SK-MEL-5 (cell line): ENCODE results near the gene ZNF580. TPM values are rescaled to one million over a fixed set of nuclear protein-coding genes. Genes with fewer than 3 reads are reported as not detected.

Experiments
- DNase-seq: peaks from one replicate; pipeline ENCODE4 v3.0.0-alpha.2; 2016; ENCODE audit warnings: low read depth, low spot score
- in situ Hi-C: cut with HindIII; loops from 2 replicates; pipeline ENCODE4 v1.10.0; 2016; ENCODE audit warnings: low sequenced_read_pairs, high pct_unique_total_duplicates, low pct_unique_long_range_greater_than_20kb
- total RNA-seq: library from RNA; depleted of rRNA; stranded (reverse); fragments of >200 nt; shearing (Covaris generic); gene quantifications from 2 replicates; pipeline ENCODE4 v1.2.3, GENCODE V29; 2014; rRNA removed

Gene ZNF580
- total RNA-seq, 1 experiment from 2014 or later: 4.0 TPM

DNA sequence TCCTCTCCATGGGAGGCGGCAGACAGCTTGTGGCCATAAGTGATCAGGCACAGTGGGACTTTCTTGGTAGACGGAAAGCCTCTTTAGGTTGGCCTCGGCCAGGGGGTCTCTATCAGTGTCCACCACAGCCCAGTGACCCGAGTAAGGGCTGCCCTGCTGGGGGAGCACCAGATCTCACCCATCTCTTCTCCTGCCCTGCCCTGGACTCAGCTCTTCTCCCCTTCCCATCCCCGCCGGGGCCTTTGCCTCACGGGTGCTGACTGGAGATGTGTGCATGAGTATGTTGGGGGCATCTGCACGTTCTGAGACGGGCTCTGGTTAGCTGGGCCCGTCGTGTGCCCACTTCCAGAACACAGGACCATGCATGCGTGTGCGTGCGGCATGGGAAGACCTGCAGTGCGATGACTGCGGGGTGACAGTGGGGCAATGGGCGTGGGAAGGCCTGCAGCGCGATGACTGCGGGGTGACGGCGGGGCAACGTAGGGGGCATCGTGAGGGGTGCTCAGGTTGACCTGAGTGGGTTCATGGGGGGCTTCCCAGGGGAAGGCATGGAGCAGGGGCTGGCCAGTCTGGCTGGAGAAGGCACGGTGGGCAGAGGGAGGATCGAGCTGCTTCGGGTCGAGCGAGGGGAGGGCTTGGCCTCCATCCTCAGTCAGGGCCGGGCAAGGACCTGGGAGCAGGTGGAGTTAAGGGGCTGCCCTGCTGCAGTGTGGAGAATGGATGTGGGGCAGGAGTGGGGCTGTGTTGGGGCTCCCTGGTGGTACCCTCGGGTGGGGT lies 50.2 kb downstream of the ZNF580 start:
- no peak for DNase-seq
- in situ Hi-C loops: no loop called here

DNA sequence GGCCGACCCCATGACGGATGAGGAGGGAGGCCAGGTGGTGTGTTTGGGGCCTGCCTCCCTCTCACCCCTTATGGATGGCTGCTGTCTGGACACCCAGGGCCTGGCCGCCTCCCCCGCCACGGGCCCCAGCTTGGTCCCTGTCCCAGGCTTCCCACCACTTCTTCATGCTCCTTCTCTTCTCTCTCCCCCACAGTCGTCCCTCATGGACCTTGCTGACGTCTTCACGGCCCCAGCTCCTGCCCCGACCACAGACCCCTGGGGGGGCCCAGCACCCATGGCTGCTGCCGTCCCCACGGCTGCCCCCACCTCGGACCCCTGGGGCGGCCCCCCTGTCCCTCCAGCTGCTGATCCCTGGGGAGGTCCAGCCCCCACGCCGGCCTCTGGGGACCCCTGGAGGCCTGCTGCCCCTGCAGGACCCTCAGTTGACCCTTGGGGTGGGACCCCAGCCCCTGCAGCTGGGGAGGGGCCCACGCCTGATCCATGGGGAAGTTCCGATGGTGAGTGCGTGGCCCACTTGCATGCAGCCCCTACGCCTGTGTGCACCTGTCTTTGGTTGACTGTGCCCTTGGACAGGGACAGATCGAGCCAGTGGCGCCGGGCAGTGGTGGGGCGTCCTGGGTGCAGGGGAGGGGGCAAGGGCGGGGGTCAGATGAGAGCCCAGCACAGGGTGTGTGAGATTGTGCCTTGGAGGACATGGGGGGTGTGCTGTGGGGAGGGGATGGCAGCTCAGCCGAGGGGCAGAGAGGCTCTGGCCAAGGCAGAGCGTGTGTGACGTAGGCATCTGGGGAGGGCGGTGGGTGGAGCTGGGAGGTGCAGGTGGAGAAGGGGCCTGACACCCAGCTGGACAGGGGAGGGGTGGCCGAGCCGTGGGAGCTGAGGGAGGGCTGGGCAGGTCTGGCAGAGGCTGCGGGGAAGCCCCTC lies 51.0 kb downstream of the ZNF580 start:
- in situ Hi-C loops: no loop called here
- DNase-seq: no peak

- in situ Hi-C loops: no loop called here
- DNase-seq: no peak
Measured at GRCh38 chr19:55692681-55693081, 51.9 kb downstream of the ZNF580 start.

Other genes with a start within 250 kb of the ZNF580 start
- 269 and 276 TPM in 2 replicates for gene UBE2S, start 233.2 kb upstream of the ZNF580 start, total RNA-seq
- not detected in 2 replicates for gene SHISA7, start 197.7 kb upstream of the ZNF580 start, total RNA-seq
- 79.2 and 90.6 TPM in 2 replicates for gene ISOC2, start 179.4 kb upstream of the ZNF580 start, total RNA-seq
- gene C19orf85, start 176.3 kb upstream of the ZNF580 start, total RNA-seq: not detected in 2 replicates
- gene ZNF628, start 164.4 kb upstream of the ZNF580 start, total RNA-seq: 0.71 and 3.1 TPM in 2 replicates
- gene NAT14, start 155.8 kb upstream of the ZNF580 start, total RNA-seq: 11.8 TPM in 2 replicates
- 0.05 TPM in 1 of 2 replicates, not detected in the other for gene SSC5D, start 152.6 kb upstream of the ZNF580 start, total RNA-seq
- gene SBK2, start 103.9 kb upstream of the ZNF580 start, total RNA-seq: not detected in 2 replicates
- not detected in 2 replicates for gene SBK3, start 95.5 kb upstream of the ZNF580 start, total RNA-seq
- 2.4 and 3.8 TPM in 2 replicates for gene ZNF579, start 60.2 kb upstream of the ZNF580 start, total RNA-seq
- gene FIZ1, start 41.5 kb upstream of the ZNF580 start, total RNA-seq: 1.9 and 5.3 TPM in 2 replicates
- gene ZNF524, start 40.7 kb upstream of the ZNF580 start, total RNA-seq: 4.7 and 5.5 TPM in 2 replicates
- gene ZNF865, start 35.4 kb upstream of the ZNF580 start, total RNA-seq: 0.69 and 0.85 TPM in 2 replicates
- gene ZNF784, start 16.4 kb upstream of the ZNF580 start, total RNA-seq: 1.7 and 1.8 TPM in 2 replicates
- 10.6 and 15.3 TPM in 2 replicates for gene ZNF581, start 2.6 kb downstream of the ZNF580 start, total RNA-seq
- gene CCDC106, start 7.2 kb downstream of the ZNF580 start, total RNA-seq: 8.3 and 10.1 TPM in 2 replicates
- gene U2AF2, start 14.0 kb downstream of the ZNF580 start, total RNA-seq: 131 and 139 TPM in 2 replicates
- gene EPN1, start 34.2 kb downstream of the ZNF580 start, total RNA-seq: 25.3 and 29.0 TPM in 2 replicates
- gene NLRP9, start 97.4 kb downstream of the ZNF580 start, total RNA-seq: not detected in 2 replicates
- not detected in 2 replicates for gene RFPL4A, start 118.1 kb downstream of the ZNF580 start, total RNA-seq
- gene RFPL4AL1, start 128.1 kb downstream of the ZNF580 start, total RNA-seq: not detected in 2 replicates
- gene NLRP11, start 191.0 kb downstream of the ZNF580 start, total RNA-seq: 0.21 and 0.37 TPM in 2 replicates
- gene NLRP4, start 195.5 kb downstream of the ZNF580 start, total RNA-seq: 0.11 and 0.55 TPM in 2 replicates